IMR-90 (cell line): ENCODE data around the gene MYOF.

Experiments
- CTCF ChIP-seq: conservative IDR thresholded peaks from 2 replicates; pipeline ENCODE4 v1.5.1; 2012; ENCODE audit warnings: mild to moderate bottlenecking, low read depth, low read length, improper control_type of control experiment
- ELK1 ChIP-seq: fragments of 150-350 bp; IDR thresholded peaks from 2 replicates; pipeline ENCODE4 v1.6.1; 2016; ENCODE audit warnings: low read depth, mild to moderate bottlenecking, low read length, moderate library complexity, borderline replicate concordance
- POLR2A ChIP-seq: IDR thresholded peaks from 2 replicates; pipeline ENCODE4 v1.6.1; 2012; ENCODE audit warnings: mild to moderate bottlenecking, low read depth, low read length
- RCOR1 ChIP-seq: IDR thresholded peaks from 2 replicates; pipeline ENCODE4 v1.6.1; 2012; ENCODE audit warnings: mild to moderate bottlenecking, low read length, improper control_type of control experiment; ENCODE audit not compliant: insufficient replicate concordance
- SMC3 ChIP-seq: fragments of 150-350 bp; IDR thresholded peaks from 2 replicates; pipeline ENCODE4 v1.6.1; 2016; ENCODE audit warnings: low read depth, mild to moderate bottlenecking, antibody characterized with exemption, low read length, moderate library complexity

GRCh38 chr10:93465806-93466675, 16.1 kb downstream of the MYOF start:
- TF ChIP-seq POLR2A (peak; percentile 16; the same call in 1 of the 2 replicates), CTCF (no peak), SMC3 (no peak), ELK1 (no peak), RCOR1 (peak; percentile 58)
